K562 (cell line): ENCODE data around the gene SRPK2. TPM values are rescaled to one million over a fixed set of nuclear protein-coding genes. Genes with fewer than 3 reads are reported as not detected.

ENCODE experiments used
- ATAC-seq: fragments of 200-7000 bp; cut with Tn5 transposase; 3 replicates; pipeline ENCODE4 v1.9.1; 2020; ENCODE audit warnings: moderate library complexity
- BruUV-seq: library from RNA; stranded (reverse); fragments of 400-500 nt; replicated peaks from 2 replicates; lab custom pipeline; 2021; lab: Mats Ljungman, UMichigan
- CTCF ChIA-PET: fragments of 300-600 bp; formaldehyde crosslinking; extraction: SDS; loops from one replicate; lab custom pipeline; 2021; ENCODE audit warnings: low intra/inter-chr PET ratio; lab: Yijun Ruan, JAX
- POLR2A ChIA-PET: fragments of 300-600, 350-650 bp; sonication (Branson Sonifier 250); formaldehyde crosslinking; extraction: SDS; loops from one replicate; lab custom pipeline; 2021; ENCODE audit warnings: antibody characterized with exemption, inconsistent platforms; lab: Yijun Ruan, JAX
- DNase-seq, 4 experiments: peaks; one replicate each; pipeline versions ENCODE4 v3.0.0 to v3.0.0-alpha.2; 2011 to 2018; ENCODE audit warnings: low spot score in 3 of 4, mixed read lengths in 3 of 4; ENCODE audit errors: extremely low read depth in 1 of 4
- FAIRE-seq: peaks from 2 replicates; lab custom pipeline; 2011; peaks lifted over from hg19 to GRCh38; lab: Jason Lieb, UNC
- H2AFZ ChIP-seq: 2 replicates; pipeline ENCODE4 v1.6.0; 2011; ENCODE audit warnings: low read depth, low read length, control low read depth, inconsistent platforms
- H3K27ac ChIP-seq: fragments of 200-600 bp; 3 replicates; pipeline ENCODE4 v1.8.0; 2011; ENCODE audit warnings: low read depth, mild to moderate bottlenecking, control low read depth, inconsistent platforms, low read length, moderate library complexity, mixed read lengths; ENCODE audit errors: extremely low read depth
- H3K27me3 ChIP-seq, 2 experiments: fragments of 300-600 bp in 1 of 2; 2 replicates in 1 of 2; 3 replicates in 1 of 2; pipeline versions ENCODE4 v1.6.0 to v1.8.0; 2011; ENCODE audit warnings: inconsistent platforms in 2 of 2, low read length in 2 of 2, mild to moderate bottlenecking in 1 of 2, mixed read lengths in 1 of 2, moderate library complexity in 1 of 2; ENCODE audit not compliant: control insufficient read depth in 2 of 2, insufficient read depth in 2 of 2
- H3K36me3 ChIP-seq: fragments of 300-600 bp; 3 replicates; pipeline ENCODE4 v1.8.0; 2011; ENCODE audit warnings: mild to moderate bottlenecking, low read length, inconsistent platforms; ENCODE audit not compliant: control insufficient read depth, insufficient read depth
- H3K4me1 ChIP-seq, 2 experiments: fragments of 200-600 bp in 1 of 2; replicated peaks in 1 of 2; 2 replicates in 1 of 2; 3 replicates in 1 of 2; pipeline versions ENCODE4 v1.5.1 to v1.8.0; 2011; ENCODE audit warnings: inconsistent platforms in 2 of 2, low read length in 2 of 2, mild to moderate bottlenecking in 1 of 2, mixed read lengths in 1 of 2, moderate library complexity in 1 of 2; ENCODE audit not compliant: control insufficient read depth in 2 of 2, insufficient read depth in 2 of 2
- H3K4me2 ChIP-seq: 2 replicates; pipeline ENCODE4 v1.6.1; 2011; ENCODE audit warnings: low read length, control low read depth, inconsistent platforms, mixed read lengths; ENCODE audit not compliant: insufficient read depth
- H3K4me3 ChIP-seq: fragments of 200-600 bp; sonication (generic), shearing (Covaris generic); 2 replicates; pipeline ENCODE4 v1.5.1; 2016; ENCODE audit warnings: control low read depth, inconsistent platforms
- H3K79me2 ChIP-seq: fragments of 200-600 bp; 3 replicates; pipeline ENCODE4 v1.8.0; 2011; ENCODE audit warnings: low read length, inconsistent platforms; ENCODE audit not compliant: control insufficient read depth, insufficient read depth
- H3K9ac ChIP-seq, 2 experiments: 2 replicates each; pipeline versions ENCODE4 v1.6.0 to v1.6.1; 2011; ENCODE audit warnings: low read depth in 2 of 2, low read length in 2 of 2, control low read depth in 1 of 2, inconsistent platforms in 1 of 2, mild to moderate bottlenecking in 1 of 2, mixed read lengths in 1 of 2; ENCODE audit not compliant: insufficient read depth in 1 of 2
- H3K9me1 ChIP-seq: one replicate; pipeline ENCODE4 v1.6.0; 2011; ENCODE audit warnings: inconsistent platforms, mild to moderate bottlenecking, low read length, moderate library complexity; ENCODE audit not compliant: control insufficient read depth, insufficient read depth
- H3K9me3 ChIP-seq: replicated peaks from 2 replicates; pipeline ENCODE4 v1.5.1; 2011; ENCODE audit warnings: low read depth, low read length, inconsistent platforms; ENCODE audit not compliant: control insufficient read depth, insufficient read depth
- H4K20me1 ChIP-seq: replicated peaks from 2 replicates; pipeline ENCODE4 v1.6.1; 2011; ENCODE audit warnings: low read length, inconsistent platforms, mixed read lengths; ENCODE audit not compliant: control insufficient read depth, insufficient read depth
- DACH1 ChIP-seq: fragments of 450-650 bp; IDR thresholded peaks from 2 replicates; pipeline ENCODE4 v1.6.1; 2018; ENCODE audit not compliant: partially characterized antibody
- EGR1 ChIP-seq: fragments of 450-650 bp; conservative IDR thresholded peaks from 2 replicates; pipeline ENCODE4 v1.6.1; 2017; ENCODE audit warnings: mild to moderate bottlenecking
- FOS ChIP-seq: IDR thresholded peaks from 3 replicates; pipeline ENCODE4 v1.6.1; 2011; ENCODE audit not compliant: insufficient read length; ENCODE audit errors: extremely low read depth
- JUND ChIP-seq, 2 experiments: IDR thresholded peaks; 2 replicates in 1 of 2; 3 replicates in 1 of 2; pipeline ENCODE4 v1.6.1; 2011; ENCODE audit warnings: borderline replicate concordance in 2 of 2, low read depth in 2 of 2, low read length in 2 of 2, improper control_type of control experiment in 1 of 2, missing biosample characterization in 1 of 2, missing genetic modification characterization in 1 of 2, missing genetic modification reagents in 1 of 2
- MAFF ChIP-seq: IDR thresholded peaks from 2 replicates; pipeline ENCODE4 v1.6.1; 2012; ENCODE audit warnings: low read length, improper control_type of control experiment
- NFE2 ChIP-seq: IDR thresholded peaks from 2 replicates; pipeline ENCODE4 v1.6.1; 2014; ENCODE audit warnings: antibody characterized with exemption, low read depth
- PHB2 ChIP-seq: fragments of 450-650 bp; IDR thresholded peaks from 2 replicates; pipeline ENCODE4 v1.6.1; 2017; ENCODE audit warnings: low read depth
- SMARCE1 ChIP-seq: fragments of 450-650 bp; IDR thresholded peaks from 2 replicates; pipeline ENCODE4 v1.7.1; 2016; ENCODE audit warnings: mild to moderate bottlenecking
- WGBS: fragments of 100-300 bp; shearing (Covaris generic); methylation state at CpG from one replicate; pipeline ENCODE4 v1.1.6; 2016; ENCODE audit warnings: low coverage, mixed read lengths; ENCODE audit not compliant: insufficient coverage; ENCODE audit errors: missing lambda C conversion rate; 5-methylcytosine and 5-hydroxymethylcytosine counted together
- in situ Hi-C: fragments of 300-500 bp; cut with MboI; formaldehyde crosslinking; loops from 4 replicates; pipeline ENCODE4 v1.15.0; 2018; ENCODE audit warnings: inconsistent platforms, mixed read lengths
- intact Hi-C: fragments of 100-400 bp; cut with micrococcal nuclease; formaldehyde crosslinking; loops from 2 replicates; pipeline ENCODE4 v1.14.2; 2022
- polyA plus RNA-seq, 8 experiments: library from polyadenylated mRNA; depleted of rRNA in 4 of 8; stranded (reverse) in 5 of 8; unstranded in 3 of 8; fragments of >200 nt; fragmentation: Nextera tagmentation in 2 of 8; fragmentation: Illumina TruSeq in 1 of 8; extraction: Ambion mirVana in 2 of 8; extraction: Trizol in 1 of 8; gene quantifications; 2 replicates each; pipeline versions ENCODE4 v1.2.1 to v1.2.3, GENCODE V29; 2011 to 2014; ENCODE audit warnings: inconsistent platforms in 1 of 8, missing spikeins in 1 of 8
- total RNA-seq, 7 experiments: library from RNA; depleted of rRNA in 6 of 7; stranded (reverse); fragments of >200 nt in 6 of 7; fragmentation: Illumina TruSeq in 2 of 7; extraction: Trizol in 2 of 7; gene quantifications; 2 replicates each; pipeline versions ENCODE4 v1.2.1 to v1.2.3, GENCODE V29; 2011 to 2021; ENCODE audit warnings: low replicate concordance in 1 of 7
- TF ChIP-seq, protein P1 (sequence below): fragments of 450-650 bp; formaldehyde crosslinking; IDR thresholded peaks from 2 replicates; pipeline ENCODE4 v1.4.0; 2020; ENCODE audit warnings: mild to moderate bottlenecking, moderate library complexity
- TF ChIP-seq, protein P2 (sequence below), 2 experiments: fragments of 450-650 bp in 1 of 2; sonication (generic) in 1 of 2; formaldehyde crosslinking; conservative IDR thresholded peaks; 2 replicates each; pipeline versions ENCODE4 v1.4.0 to v1.8.1; 2020 to 2022; ENCODE audit warnings: mild to moderate bottlenecking in 1 of 2, missing genetic modification reagents in 1 of 2
- TF ChIP-seq, protein P3 (sequence below), 3 experiments: IDR thresholded peaks in 2 of 3; conservative IDR thresholded peaks in 1 of 3; 2 replicates each; pipeline ENCODE4 v1.5.1; 2011 to 2012; ENCODE audit warnings: low read length in 3 of 3, mild to moderate bottlenecking in 3 of 3, control low read depth in 2 of 3, improper control_type of control experiment in 1 of 3, inconsistent platforms in 1 of 3, low read depth in 1 of 3, mixed read lengths in 1 of 3, moderate library complexity in 1 of 3; ENCODE audit not compliant: insufficient read depth in 2 of 3
- TF ChIP-seq, protein P4 (sequence below), 2 experiments: fragments of 450-650 bp; IDR thresholded peaks; 2 replicates each; pipeline ENCODE4 v1.6.1; 2016

Gene SRPK2
- total and polyA plus RNA-seq, 9 of the 15 experiments (the other 6 are each of a cell fraction or from before 2014, with no cell fraction given), result 21.5 to 44.7 (median 33.3) TPM

DNA sequence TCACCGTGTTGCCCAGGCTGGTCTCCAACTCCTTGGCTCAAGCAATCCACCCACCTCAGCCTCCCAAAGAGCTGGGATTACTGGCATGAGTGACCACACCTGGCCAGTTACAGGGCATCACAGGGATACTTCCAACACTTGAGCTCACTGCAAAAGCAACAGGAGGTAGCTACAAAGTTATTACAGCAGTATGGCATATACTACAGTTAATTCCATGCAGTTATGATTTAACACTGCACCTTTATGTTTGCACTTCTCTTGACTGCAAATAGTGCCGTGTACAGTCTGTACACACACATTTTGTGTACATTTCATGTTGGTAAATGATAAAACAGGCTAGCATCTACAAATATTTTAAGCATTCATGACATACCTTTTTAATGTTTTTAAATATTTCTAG is 21.3 kb downstream of the SRPK2 start (continued):
- TF ChIP-seq, protein P1, sequence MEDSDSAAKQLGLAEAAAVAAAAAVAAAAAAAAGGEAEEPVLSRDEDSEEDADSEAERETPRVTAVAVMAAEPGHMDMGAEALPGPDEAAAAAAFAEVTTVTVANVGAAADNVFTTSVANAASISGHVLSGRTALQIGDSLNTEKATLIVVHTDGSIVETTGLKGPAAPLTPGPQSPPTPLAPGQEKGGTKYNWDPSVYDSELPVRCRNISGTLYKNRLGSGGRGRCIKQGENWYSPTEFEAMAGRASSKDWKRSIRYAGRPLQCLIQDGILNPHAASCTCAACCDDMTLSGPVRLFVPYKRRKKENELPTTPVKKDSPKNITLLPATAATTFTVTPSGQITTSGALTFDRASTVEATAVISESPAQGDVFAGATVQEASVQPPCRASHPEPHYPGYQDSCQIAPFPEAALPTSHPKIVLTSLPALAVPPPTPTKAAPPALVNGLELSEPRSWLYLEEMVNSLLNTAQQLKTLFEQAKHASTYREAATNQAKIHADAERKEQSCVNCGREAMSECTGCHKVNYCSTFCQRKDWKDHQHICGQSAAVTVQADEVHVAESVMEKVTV (CRISPR knock-in tag), result no peak
- TF ChIP-seq, protein P2, sequence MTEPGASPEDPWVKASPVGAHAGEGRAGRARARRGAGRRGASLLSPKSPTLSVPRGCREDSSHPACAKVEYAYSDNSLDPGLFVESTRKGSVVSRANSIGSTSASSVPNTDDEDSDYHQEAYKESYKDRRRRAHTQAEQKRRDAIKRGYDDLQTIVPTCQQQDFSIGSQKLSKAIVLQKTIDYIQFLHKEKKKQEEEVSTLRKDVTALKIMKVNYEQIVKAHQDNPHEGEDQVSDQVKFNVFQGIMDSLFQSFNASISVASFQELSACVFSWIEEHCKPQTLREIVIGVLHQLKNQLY (CRISPR knock-in tag; conservative IDR thresholded peaks at IDR 0.05), result no peak
- no peak for TF ChIP-seq NFE2
- TF ChIP-seq SMARCE1, result no peak

DNA sequence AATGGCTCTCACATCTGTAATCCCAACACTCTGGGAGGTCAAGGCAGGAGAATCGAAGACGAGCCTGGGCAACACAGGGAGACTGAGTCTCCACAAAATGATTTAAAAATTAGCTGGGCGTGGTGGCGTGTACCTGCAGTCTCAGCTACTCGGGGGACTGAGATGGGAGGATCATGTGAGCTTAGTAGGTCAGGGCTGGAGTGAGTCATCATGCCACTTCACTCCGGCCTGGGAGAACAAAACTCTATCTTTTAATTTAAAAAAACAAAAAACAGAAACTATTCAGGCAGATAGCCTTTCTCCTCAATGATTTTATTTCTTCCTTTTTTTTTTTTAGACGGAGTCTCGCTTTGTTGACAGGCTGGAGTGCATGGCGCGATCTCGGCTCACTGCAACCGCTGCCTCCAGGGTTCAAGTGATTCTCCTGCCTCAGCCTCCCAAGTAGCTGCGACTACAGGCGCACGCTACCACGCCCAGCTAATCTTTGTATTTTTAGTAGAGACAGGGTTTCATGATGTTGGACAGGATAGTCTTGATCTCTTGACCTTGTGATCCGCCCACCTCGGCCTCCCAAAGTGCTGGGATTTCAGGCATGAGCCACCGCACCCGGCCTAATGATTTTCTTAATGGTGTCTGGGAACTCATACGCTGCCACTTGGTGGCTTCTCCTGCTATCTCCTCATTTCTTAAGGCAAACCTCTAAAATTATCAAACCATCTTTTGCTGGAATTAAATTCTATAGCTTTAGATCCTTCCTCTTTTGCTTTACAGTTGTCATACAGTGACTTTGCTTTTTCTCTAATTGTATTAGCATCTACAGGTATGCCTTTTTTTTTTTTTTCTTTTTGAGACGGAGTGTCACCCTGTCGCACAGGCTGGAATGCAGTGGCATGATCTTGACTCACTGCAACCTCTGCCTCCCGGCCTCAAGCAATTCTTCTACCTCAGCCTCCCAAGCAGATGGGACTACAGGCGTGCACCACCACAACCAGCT is 22.9 kb downstream of the SRPK2 start:
- DNase-seq (peak in 1 of 4 experiments; percentile 42), ATAC-seq (peak; percentile 20; the same call in 2 of the 3 replicates), FAIRE-seq (no peak)
- WGBS, result 73% methylated on average over 25 of the region's 25 CpGs
- ChIA-PET CTCF (no interaction called here), POLR2A (interaction anchor here (0.9 to 1.6 kb wide), 5 partner anchors 9 to 23 kb away, joined by 3 to 5 read pairs (median 4); no protein-coding TSS in a partner anchor)
- BruUV-seq, result no TSS peak
- H3K36me3 ChIP-seq, result no peaks in the 10 kb centered on the region; the same call in 2 of the 3 replicates
- H2AFZ ChIP-seq, result no peak overlapping the region
- intact Hi-C loops, result no loop called here
- H3K4me1 ChIP-seq, result peaks cover 12 to 21% of the 10 kb centered on the region in 2 experiments; a peak in 3 of 5 replicates
- no peak overlapping the region for H3K27ac ChIP-seq
- no peaks in the 10 kb centered on the region for H3K9me1 ChIP-seq
- peaks cover 61% of the 10 kb centered on the region for H3K79me2 ChIP-seq
- no peaks in the 10 kb centered on the region for H3K9me3 ChIP-seq
- H3K9ac ChIP-seq, result no peak overlapping the region
- H3K4me2 ChIP-seq, result no peak overlapping the region
- no peaks in the 10 kb centered on the region for H3K27me3 ChIP-seq
- in situ Hi-C loops, result no loop called here
- no peak overlapping the region for H3K4me3 ChIP-seq
- no peaks in the 10 kb centered on the region for H4K20me1 ChIP-seq
- TF ChIP-seq EGR1, result peak; percentile 39; the same call in 1 of the 2 replicates
- TF ChIP-seq JUND (IDR thresholded peaks at IDR 0.05; ENCODE audit: borderline replicate concordance, low read depth, low read length), result peak; percentile 82
- no peak for TF ChIP-seq JUND (tag; IDR thresholded peaks at IDR 0.05; ENCODE audit: borderline replicate concordance, low read depth, low read length)
- peak; percentile 65 for TF ChIP-seq NFE2
- no peak for TF ChIP-seq PHB2
- TF ChIP-seq, protein P3, sequence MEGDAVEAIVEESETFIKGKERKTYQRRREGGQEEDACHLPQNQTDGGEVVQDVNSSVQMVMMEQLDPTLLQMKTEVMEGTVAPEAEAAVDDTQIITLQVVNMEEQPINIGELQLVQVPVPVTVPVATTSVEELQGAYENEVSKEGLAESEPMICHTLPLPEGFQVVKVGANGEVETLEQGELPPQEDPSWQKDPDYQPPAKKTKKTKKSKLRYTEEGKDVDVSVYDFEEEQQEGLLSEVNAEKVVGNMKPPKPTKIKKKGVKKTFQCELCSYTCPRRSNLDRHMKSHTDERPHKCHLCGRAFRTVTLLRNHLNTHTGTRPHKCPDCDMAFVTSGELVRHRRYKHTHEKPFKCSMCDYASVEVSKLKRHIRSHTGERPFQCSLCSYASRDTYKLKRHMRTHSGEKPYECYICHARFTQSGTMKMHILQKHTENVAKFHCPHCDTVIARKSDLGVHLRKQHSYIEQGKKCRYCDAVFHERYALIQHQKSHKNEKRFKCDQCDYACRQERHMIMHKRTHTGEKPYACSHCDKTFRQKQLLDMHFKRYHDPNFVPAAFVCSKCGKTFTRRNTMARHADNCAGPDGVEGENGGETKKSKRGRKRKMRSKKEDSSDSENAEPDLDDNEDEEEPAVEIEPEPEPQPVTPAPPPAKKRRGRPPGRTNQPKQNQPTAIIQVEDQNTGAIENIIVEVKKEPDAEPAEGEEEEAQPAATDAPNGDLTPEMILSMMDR (IDR thresholded peaks at IDR 0.05 in 2 of 3, conservative IDR thresholded peaks at IDR 0.05 in 1 of 3; ENCODE audit: insufficient read depth in 2 of 3, low read depth in 1 of 3, low read length in 3 of 3), result peak in 1 of 3 experiments; percentile 20; a peak in 1 of 6 replicates
- TF ChIP-seq DACH1, result peak; percentile 22
- TF ChIP-seq MAFF, result 0 out of 2 replicates have a peak, but pooled peaks have one; percentile 35
- TF ChIP-seq FOS, result no peak
- TF ChIP-seq, protein P4, sequence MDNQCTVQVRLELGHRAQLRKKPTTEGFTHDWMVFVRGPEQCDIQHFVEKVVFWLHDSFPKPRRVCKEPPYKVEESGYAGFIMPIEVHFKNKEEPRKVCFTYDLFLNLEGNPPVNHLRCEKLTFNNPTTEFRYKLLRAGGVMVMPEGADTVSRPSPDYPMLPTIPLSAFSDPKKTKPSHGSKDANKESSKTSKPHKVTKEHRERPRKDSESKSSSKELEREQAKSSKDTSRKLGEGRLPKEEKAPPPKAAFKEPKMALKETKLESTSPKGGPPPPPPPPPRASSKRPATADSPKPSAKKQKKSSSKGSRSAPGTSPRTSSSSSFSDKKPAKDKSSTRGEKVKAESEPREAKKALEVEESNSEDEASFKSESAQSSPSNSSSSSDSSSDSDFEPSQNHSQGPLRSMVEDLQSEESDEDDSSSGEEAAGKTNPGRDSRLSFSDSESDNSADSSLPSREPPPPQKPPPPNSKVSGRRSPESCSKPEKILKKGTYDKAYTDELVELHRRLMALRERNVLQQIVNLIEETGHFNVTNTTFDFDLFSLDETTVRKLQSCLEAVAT (IDR thresholded peaks at IDR 0.05), result 0 out of 4 replicates have a peak, but pooled peaks of 1 of the 2 experiments have one; percentile 40
